ENCODE results near the gene B4GALT5.
"Not testable (repeated sequence)": the region's sequence is repeated elsewhere in the genome, so short reads cannot be mapped to it uniquely, and the experiment has no call there.

Gene B4GALT5

DNA sequence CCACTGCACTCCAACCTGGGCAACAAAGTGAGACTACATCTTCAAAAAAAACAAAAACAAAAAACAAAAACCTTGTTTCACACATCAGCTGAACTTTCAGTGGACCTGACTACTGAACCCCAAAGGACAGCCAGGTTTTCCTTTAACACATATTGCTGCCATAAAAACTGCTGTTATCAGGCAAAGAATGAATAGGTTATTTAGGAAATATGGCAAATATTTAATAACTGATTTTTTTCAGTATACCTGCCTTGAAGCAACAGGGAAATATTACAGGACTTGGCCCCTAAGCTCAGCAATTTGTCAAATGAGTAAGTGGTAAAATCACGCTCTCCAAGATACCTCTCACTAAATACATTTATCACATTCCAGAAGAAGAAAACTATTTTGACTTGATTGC, 34.0 kb downstream of the B4GALT5 start:
- no peak for DNase-seq (ENCODE audit: low read depth)

DNA sequence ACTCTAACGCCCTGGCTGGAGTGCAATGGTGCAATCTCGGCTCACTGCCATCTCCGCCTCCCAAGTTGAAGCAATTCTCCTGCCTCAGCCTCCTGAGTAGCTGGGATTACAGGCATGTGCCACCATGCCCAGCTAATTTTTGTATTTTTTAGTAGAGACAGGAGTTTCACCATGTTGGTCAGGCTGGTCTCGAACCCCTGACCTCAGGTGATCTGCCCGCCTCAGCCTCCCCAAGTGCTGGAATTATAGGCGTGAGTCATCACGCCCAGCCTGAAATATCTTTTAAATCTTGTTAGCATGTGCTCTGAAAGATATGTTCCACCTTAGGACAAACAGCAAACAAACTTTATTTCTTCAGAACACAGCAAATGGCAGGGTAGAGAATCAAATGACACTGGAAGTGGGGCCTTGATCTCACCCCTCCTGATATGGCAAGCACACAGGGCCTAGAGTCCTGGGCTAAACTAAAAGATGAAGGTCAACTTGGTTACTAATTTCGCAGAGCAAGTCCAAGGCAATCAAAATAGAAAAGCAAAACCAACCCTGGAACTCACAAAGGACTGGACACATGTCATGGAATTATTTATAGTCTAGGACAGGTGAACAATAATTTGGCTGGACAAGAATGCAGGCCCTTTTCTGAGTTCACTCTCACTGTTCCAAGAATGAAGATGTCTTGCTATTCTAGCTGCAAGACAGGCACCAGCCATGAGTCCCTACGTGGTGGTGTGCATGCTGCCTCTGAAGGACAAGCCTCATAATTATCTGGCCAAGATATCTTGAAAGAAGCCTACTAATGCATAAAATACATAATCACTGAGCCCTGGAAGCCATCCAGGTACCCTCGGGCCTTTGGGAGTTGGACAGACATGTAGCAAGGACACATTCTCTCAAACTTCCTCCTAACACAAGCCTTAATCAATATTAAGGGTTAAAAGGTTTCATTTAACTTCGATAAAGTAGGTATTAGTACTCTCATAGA, 35.6 kb downstream of the B4GALT5 start:
- DNase-seq (ENCODE audit: low read depth), result no peak

DNA sequence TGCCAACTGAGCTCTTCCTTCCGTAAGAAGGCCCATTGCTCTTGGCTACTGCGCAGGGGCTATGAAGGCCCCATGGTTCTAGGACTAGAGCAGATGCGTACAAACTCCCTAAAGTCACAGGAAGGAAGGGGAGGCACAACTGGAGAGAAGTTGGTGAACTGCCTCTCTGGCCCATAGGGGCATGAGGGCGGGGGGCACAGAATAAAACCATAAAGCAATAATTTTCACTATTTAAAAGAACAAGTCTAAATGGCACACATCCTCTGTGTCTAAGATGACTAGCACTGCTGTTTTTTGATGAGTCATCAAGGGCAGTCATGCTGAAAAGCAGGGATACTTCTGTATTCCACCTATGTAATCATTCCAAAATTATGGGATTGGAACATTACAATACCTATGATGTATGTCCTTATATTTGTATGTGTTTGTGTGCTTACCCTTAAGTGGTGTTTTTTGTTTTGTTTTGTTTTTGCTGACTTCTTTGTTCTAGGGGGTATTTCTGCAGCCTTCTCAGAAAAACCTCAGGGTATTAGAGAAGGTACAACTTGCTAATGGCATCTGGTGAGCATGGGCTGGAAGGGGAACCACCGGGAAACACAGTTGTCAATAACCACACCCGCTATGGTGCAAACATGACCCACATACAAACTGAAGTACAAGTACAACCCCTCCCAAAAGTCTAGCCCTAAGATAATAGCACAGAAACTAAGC, 36.9 kb downstream of the B4GALT5 start:
- no peak for DNase-seq (ENCODE audit: low read depth)

DNA sequence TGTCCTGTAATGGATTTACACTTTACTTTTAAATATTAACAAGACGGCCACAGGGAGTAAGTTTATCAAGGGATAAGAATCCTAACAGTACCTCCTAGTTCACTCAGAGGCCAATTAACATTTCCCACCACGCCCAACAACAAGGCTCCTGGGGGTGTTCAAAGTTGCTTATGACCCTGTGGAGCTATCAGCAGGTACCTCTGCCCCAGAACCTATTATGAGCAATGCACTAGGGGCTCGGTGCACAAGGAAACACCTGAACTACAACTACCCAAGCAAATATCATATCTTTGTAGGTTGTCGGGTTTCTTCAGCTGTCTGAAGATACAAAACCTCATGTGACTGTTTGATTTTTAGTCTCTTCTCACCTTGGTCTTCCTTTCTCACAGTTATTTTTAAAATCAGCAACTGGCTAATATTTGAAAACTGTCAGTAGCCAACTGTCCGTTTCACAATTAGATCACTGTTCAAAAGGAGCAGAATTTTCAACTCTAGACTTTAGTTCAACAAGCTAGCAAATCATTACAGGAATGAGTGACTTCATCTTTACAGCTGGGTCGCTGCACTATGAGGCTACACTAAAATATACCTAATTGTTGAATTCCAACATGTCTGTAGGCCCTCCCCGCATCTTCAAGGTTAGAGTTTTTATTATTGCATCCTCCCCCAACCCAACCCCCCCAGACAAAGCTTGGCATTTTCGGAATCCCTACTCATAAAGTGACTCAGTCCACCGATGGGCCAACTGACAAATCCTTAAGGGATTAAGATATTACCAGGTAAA, 38.1 kb downstream of the B4GALT5 start:
- DNase-seq (ENCODE audit: low read depth), result no peak

DNA sequence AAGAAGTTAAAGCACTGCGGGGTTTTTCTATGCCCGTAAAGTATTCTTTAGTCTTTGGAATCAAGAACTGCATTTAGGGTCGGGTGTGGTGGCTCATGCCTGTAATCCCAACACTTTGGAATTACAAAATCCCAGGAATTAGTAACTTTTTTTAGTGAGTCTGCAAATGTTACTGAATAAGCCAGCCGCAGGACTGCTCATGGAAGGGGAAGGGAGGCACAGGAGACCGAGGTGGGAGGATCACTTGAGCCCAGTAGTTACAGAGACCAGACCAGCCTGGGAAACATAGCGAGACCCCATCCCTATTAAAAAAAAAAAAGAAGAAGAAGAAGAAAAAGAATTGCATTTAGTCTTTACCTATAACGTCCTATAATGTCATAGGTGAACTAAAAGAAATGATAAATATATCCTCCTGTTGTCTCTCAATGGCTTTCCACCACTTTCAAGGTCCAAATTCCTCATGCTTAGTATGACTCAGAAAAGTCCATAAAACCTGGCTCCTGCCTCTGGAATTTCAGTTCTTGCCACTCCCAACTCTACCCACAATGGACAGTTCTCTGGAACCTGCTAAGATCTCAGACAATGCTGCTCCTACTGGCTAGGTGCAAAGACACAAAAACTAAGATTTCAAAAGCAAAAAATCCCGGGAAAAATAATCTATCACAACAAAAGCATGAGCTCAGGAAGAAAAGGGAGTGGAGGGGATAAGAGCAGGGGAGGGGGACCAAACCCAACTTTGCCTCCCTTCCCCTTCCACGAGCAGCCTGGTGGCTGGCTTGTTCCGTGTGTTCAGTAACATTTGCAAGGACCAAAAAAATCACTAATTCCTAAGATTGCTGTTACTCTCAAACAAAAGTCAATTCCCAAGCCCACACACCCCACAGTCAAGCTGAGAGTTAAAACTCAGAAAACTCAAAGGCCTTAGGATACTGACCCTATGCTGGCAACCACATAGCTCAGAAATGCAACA, 39.0 kb downstream of the B4GALT5 start:
- DNase-seq (ENCODE audit: low read depth), result no peak

DNA sequence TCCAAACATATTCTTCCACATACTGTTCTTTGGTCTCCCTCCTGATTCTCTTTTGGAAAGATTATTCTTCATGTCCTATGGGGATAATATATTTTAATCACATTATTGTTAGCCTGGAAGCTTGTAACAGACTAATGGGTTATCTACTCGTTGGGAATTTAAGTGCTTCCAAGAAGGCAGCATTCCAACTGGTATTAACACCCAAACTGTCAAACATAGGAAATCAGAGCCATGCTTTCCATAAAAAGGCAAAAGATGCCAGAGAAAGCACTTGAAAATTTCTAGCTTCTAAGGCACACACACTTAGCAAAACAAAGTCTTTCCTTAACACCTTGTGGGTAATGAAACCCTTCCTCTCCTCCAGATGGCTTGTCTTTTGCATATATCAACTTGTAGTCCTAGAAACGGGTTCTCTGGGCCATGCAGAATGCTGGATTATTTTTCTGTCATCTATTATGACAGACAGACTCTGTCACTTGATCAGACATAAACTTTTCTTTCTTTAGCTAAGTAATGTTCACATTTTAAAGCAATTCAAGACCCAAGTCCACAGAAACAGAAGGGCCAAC, 41.5 kb downstream of the B4GALT5 start:
- no peak for DNase-seq (ENCODE audit: low read depth)

DNA sequence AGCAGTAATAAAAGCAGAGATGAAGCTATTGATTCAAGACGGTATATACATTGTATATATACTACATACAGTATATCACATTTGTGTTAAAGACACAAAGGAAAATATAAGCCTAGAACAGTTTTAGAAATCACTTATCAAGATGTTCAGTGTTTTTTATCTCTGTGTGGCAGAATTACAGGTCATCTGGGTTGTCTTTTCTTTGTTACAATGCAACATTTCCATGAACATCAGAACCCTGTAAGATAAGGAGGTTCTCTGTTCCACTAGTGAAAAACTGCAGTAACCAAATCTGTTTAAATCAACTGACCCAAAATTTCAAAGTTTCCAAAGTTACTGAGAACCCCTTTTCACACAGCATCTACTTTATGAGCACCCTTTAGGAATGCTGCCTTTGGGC, 42.2 kb downstream of the B4GALT5 start:
- no peak for DNase-seq (ENCODE audit: low read depth)

DNA sequence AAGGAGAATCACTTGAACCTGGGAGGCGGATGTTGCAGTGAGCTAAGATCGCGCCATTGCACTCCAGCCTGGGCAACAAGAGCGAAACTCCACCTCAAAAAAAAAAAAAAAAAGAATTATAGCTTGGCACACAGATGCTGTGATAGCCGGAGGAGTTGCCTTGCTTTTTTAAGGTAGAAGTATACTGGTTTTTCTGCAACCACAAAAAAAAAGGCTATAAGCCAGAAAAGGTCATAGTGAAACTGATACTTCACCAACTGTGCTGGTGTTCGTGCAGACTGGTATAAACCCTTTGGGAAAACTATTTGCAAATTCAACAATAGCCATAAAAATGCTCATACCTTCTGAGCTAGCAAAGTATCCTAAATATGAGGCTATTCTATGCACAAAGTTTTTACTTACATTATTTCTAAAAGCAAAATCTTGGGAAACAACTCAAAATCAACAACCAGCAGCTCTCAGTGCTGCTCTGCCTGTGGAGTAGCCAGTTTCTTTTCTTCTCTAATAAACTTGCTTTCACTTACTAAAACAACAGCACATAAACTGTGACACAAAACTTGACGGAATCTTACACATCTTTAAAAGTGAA, 44.0 kb downstream of the B4GALT5 start:
- DNase-seq (ENCODE audit: low read depth), result no peak

DNA sequence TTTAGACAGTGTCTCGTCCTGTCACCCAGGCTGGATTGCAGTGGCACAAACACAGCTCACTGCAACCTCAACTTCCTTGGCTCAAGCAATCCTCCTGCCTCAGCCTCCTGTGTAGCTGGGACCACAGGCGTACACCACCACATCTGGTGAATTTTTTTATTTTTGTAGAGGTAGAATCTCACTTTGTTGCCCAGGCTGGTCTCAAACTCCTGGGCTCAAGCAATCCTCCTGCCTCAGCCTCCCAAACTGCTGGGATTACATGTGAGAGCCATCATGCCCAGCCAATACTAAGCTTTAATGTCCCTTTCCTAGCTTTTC, 44.8 kb downstream of the B4GALT5 start:
- DNase-seq (ENCODE audit: low read depth), result not testable (repeated sequence)

DNA sequence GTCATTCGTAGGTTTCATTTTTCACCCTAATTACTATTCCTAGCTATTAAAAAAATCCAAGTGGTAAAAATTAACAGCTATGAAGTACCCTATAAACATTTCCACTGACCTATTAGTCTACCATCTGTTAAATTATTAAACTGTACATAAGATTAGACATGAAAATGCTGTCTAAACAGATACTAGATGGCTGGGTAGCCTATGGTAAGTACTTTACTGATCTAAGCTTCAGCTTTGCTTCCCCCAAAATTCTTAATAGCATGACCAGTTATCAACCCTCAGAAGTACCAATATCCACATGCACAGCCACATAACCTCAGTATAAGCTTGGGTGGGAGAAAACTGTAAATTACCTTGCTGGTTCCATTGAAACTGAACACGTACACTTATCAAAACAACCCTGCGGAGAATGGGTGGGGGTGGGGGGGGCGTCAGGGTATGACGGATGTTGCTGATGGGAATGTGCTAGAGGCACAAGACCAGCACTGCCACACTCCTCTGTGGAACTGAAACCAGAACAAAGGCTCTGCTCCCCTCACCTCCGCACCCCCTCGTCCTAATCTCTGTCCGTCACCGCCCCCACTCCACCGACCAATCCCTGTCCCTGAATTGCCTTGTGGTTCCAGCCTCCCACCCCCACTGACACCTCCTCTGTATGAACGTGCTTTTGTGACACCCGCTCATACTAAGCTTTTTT, 45.3 kb downstream of the B4GALT5 start:
- peak; percentile 46 for DNase-seq (ENCODE audit: low read depth)

DNA sequence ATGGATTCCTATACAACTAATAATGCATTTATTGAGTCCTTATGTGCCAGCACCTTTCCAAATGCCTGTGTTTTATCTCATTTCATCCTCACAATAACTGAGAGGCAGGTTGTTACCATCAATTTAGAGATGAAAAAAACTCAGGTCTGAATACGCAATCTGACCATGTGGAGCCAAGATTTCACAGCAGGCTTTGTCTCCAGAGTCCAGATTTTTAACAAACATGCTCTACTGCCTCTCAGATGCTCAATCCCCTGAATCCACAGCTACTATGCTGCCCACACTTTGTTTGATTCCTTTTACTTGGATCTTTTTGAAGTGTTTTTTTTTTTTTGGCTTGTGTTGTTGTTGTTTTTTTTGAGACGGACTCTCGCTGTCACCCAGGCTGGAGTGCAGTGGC, 46.8 kb downstream of the B4GALT5 start:
- no peak for DNase-seq (ENCODE audit: low read depth)

DNA sequence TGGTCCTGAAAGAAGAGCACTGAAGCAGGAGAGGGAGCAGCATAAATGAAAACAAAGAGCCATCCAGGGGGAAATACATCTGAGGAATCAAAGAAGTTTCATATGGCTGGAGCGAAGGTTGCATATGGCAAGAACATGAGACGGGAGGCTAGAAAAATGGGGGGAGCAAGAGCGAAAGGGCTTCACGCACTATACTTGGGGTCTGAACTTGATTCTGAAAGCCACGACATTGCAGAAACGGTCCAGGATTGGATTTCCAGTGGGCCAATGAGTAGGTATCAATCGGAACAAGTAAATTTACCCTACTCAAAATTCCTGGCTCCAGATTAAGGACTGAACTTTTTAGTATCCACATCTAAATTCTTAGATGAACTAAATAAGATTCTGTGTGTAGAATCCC, 47.9 kb downstream of the B4GALT5 start:
- no peak for DNase-seq (ENCODE audit: low read depth)

DNA sequence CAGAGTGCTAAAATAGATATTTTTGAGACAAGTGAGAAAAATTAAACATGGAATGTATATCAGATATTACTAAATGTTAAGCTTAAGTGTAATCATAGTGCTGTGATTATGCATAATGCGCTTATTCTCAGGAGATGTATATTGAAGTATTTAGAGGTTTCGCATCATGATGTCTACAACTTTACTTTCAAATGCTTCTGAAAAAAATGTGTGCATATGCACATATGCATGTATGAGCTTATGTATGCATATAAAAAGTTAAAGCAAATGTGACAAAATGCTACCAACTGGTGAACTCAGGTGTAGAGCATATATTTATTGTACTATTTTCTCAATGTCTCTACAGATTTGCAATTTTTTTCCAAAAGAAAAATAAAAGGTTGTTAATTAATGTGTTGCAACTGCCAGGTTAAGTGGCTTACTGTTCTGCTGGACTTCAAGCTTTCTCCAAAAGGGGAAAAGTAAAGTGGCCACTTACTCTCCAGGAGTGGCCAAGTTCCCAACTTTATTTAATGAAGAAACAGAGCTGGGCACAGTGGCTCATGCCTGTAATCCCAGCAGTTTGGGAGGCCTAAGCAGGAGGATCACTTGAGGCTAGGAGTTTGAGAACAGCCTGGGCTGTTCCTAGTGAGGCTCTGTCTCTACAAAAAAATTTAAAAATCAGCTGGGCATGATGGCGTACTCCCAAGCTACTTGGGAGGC, 48.9 kb downstream of the B4GALT5 start:
- no peak for DNase-seq (ENCODE audit: low read depth)

DNA sequence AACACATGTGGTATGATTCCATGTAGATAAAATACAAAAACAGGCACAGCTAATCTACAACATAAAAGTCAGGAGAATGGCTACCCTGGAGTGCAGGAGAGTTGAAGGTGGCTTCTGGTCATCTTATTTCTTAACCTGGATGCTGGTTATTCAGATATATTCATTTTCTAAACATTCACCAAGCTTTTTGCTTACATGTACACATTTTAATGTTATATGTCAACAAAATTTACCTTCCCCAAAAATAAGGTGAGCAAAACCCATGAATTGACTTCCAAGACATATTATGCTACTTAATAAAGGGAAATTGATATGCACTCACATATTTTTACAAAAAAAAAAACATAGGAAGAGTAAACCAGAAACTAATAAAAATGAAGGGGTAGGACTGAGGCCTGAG, 50.6 kb downstream of the B4GALT5 start:
- no peak for DNase-seq (ENCODE audit: low read depth)

DNA sequence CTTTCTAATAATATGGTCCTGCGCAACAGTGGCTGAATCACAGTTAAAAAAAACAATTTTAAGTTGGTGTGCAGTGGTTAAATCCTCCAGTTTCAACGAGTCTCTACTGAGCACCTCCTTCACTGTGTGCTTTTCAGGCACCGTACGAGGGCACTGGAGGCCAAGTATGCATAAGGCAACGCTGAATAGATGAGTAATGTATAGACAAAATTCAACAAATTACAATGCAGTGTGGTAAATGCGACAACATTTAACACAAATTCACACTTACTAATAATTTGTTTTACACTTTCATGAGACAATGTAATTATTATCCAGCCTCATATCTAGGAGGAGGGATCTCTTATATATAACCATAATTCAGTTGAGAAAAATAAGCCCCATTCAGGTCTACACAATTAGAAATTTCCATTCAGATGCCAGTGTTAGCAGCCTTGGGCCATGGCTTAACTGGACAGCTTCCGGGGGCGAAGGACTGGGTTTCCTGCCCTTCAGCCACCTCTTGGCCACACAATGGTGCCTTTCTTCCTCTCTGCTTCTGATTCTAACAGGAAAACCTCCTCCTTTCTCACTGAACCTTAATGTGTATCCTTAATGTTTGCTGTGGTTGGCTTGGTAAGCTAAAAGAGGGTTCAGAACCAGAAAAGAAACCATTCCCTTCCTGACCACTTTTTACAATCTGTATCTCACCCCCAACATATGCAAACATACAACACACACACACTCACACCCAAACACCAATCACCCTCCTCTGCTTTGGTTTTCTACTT, 51.9 kb downstream of the B4GALT5 start:
- DNase-seq (ENCODE audit: low read depth), result no peak

DNA sequence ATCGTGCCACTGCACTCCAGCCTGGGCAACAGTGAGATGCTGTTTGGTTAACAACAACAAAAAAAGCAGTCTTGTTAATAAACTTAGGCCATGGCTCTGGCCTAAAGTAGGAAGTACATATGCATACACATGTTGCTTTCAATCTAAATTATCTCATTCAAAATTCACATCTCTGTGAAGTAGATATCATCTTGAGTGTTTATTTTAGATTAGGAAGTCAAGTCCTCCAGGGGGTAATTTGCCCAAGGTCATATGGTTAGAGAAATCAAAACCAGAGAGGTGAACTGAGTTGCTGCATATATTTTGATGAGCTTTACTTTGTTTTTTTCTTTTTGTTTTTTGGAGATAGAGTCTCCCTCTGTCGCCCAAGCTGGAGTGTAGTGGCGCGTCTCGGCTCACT, 52.8 kb downstream of the B4GALT5 start:
- no peak for DNase-seq (ENCODE audit: low read depth)

DNA sequence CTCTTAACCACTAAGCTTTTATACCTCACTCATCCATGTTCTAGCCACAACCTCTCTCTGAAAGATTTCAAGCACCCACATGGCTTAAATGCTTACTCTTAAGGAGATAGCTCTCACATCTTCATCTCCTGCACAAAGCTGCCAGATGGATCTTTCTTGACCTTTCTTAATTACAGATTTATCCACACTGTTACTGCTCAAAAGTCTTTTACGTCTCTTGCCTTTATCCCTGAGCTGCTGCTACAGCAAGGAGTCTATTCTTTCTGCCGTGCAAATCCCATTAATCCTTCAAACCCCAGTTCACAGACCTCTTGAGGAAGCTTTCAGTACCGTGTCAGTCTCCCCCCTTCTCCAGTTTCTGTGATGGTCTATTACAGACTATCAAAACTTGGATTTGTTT, 54.6 kb downstream of the B4GALT5 start:
- DNase-seq (ENCODE audit: low read depth), result no peak

DNA sequence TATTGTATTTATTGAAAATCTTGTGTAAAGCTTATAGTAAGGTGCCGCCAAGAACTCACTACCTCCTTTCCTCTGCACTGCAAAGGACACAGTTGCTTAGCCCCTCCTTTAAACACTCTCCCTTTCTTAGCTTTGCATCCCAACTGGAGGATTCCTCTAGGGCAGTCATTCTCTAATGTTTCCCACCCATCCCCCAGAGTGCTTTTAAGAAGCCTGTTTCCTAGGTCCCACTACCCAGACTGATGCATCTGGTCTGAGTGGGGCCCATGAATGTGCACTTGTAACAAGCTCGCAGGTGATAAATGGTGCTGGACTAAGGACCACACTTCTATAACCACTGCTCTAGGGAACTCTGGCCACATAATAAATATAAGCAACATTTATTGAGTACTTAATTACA, 55.2 kb downstream of the B4GALT5 start:
- DNase-seq (ENCODE audit: low read depth), result no peak
